Adrenal gland (tissue), 5 donors: Measurements from ENCODE around the gene OR8G5.

Source experiments
- POLR2A ChIP-seq, 2 donors: fragments of 450-650 bp; IDR thresholded peaks; one replicate each; pipeline ENCODE4 v1.6.1; 2017; ENCODE audit warnings: antibody characterized with exemption in 2 of 2, mild to moderate bottlenecking in 2 of 2, moderate library complexity in 1 of 2
- TF ChIP-seq, protein P1 (sequence below), 6 experiments: fragments of 450-650 bp in 4 of 6; fragments of 200-600 bp in 2 of 6; sonication (generic) in 1 of 6; IDR thresholded peaks; 1 replicate in 5 of 6; 2 replicates in 1 of 6; pipeline versions ENCODE4 v1.5.1 to v1.8.0; 2016 to 2021; ENCODE audit warnings: antibody characterized with exemption in 6 of 6, mild to moderate bottlenecking in 2 of 6, moderate library complexity in 1 of 6
- donor health status: DM: no; HTN: no; CAD: no.

DNA sequence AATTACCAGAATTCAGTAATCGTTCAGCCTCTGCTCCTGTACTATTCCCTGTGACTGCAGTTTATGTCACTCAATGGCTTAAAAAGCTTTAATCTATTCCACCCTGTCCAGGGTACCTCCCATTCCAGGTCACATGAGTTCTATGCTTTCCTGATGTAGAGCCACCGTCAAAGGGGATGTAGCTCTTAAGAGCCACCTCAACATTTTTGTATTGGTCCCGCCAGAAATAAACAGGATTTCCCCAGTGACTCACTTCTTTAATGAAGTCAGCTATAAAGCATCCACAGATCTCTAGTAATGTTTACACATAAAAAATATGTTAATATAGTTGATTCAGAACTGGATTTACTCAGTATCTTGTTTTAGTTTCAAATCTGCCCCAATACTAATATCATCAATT is 58.9 kb downstream of the OR8G5 start:
- TF ChIP-seq, protein P1, sequence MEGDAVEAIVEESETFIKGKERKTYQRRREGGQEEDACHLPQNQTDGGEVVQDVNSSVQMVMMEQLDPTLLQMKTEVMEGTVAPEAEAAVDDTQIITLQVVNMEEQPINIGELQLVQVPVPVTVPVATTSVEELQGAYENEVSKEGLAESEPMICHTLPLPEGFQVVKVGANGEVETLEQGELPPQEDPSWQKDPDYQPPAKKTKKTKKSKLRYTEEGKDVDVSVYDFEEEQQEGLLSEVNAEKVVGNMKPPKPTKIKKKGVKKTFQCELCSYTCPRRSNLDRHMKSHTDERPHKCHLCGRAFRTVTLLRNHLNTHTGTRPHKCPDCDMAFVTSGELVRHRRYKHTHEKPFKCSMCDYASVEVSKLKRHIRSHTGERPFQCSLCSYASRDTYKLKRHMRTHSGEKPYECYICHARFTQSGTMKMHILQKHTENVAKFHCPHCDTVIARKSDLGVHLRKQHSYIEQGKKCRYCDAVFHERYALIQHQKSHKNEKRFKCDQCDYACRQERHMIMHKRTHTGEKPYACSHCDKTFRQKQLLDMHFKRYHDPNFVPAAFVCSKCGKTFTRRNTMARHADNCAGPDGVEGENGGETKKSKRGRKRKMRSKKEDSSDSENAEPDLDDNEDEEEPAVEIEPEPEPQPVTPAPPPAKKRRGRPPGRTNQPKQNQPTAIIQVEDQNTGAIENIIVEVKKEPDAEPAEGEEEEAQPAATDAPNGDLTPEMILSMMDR (IDR thresholded peaks at IDR 0.05), result no peak
- TF ChIP-seq POLR2A (IDR thresholded peaks at IDR 0.05), result no peak
